ENCODE data around the gene NFKBIE.

The NFKBIE gene

DNA sequence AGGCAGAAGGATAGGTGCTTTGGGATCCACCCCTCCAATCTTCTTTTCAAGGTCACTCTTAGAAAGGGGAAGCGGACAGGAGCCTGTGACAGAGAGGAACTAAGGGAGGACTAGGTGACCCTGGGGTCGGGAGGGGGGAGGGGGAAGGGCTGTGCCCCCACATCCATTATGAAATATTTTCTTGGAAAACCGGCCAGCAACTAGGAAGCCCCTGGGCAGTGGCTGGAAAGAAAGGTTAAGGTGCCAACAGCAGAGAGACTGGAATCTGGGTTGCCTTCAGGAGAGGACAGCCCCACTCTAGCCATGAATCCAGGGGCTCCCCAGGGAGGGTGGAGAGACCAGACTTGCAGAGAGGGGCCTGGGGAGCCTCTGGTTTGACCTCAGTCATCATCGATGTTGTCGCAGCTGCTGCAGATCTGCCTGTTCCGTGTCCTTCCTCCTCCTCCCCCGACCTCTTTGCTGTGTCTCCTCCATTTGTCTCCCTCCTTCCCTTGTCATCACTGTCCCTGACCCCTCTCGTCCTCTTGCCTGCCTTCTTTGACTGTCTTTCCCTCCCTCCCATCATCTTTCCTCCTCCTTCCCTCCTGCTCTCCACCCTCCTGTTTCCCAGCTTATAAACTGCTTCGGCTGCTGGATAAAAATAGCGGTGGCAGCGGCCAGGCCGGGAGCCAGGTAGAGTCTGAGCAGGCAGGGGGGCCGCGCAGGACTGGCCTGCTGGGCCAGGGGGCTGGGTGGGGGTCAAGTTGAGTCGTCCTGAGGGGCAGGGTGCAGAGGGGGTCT, 38.8 kb downstream of the NFKBIE start:
- DNase-seq (ENCODE audit: low read depth): no peak

DNA sequence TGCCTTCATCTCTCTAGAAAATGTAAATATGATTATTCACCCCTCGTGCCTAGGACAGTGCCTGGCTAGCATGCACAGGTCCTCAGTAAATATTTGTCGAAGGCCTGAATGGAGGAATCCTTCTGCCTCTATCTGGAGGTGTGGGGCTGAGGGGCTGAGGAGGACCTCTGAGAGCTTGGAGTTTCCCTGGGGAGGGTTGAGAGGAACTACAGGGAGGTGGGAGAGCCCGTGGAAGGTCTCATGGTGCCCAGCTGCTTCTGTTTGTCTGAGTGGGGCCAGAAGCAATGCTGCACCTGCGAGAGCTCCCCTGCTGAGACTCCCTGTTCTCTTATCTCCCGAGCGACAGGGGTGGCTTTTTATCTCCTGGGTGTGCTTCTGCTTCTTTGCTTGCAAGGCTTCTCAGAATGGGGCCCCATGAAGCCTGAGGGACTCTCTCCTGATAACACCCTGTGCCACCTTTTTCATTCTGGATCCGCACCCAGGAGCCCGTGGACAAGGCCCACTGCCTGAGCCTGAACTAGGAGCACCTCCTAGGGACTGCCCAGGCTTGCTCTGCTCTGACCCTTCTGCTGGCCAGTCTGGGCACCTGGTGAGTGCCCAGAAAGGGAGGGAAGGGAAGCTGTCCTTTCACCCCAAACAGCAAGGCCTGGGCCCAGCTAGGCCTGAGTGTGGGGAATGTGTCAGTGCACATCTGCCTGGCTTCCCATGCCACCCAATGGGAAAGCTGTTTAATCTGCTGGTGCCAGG, 39.6 kb downstream of the NFKBIE start:
- no peak for DNase-seq (ENCODE audit: low read depth)

DNA sequence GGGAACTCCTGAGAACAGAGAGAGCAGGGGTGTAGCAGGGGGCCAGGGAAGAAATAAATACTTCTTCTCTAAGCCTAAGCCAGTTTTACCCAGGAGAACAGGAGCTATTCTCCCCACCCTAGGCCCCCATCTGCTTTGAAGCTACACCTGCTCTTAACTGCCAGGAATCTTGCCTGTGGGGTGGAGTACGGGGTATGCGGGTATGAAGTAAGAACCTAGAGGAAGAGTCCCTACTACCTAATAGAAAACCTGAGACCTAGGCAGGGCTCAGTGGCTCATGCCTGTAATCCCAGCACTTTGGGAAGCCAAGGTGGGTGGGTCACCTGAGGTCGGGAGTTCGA, 40.4 kb downstream of the NFKBIE start:
- DNase-seq (ENCODE audit: low read depth): no peak

DNA sequence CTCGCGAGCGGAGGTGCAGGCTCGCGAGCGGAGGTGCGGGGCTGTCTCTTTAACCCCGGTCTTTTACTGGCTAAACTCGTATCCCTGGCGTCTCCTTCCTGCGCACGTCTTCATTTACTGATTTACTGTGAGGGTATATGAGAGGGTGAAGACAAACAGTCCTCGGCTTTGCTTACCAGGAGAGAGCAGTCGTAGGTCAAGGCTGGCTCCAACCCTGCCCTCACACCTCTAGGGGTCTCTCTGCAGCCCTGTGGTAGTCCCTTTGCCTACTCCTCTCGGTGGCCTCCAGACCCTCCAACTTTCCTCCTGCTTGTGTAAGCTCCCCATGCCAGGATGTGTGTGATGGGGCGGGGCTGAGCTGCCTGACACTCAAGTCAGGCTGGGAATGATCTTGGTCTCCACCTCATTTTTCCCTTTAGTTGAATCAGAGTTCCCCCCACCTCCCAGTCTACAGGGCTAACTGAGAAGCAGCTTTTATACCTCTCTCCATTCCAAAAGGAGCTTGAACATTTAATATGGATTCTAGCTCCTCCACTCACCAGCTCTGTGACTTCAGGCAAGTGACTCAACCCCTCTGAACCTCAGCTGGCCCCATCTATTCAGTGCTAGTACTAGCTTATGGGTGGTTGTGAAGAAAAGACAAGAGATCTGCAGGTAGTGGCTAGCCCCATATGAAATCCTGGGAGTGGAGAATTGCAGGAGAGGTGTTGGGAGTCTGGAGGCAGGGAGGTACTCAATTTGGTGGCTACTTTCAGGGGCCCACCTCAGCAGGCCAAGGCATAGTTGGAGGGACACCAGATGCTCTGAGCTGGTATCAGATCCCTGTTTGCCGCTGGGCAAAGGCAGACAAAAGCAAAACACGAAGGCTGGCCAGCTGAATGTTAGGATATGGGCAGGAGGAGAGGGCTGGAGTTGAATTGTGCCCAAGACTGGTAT, 41.1 kb downstream of the NFKBIE start:
- no peak for DNase-seq (ENCODE audit: low read depth)

DNA sequence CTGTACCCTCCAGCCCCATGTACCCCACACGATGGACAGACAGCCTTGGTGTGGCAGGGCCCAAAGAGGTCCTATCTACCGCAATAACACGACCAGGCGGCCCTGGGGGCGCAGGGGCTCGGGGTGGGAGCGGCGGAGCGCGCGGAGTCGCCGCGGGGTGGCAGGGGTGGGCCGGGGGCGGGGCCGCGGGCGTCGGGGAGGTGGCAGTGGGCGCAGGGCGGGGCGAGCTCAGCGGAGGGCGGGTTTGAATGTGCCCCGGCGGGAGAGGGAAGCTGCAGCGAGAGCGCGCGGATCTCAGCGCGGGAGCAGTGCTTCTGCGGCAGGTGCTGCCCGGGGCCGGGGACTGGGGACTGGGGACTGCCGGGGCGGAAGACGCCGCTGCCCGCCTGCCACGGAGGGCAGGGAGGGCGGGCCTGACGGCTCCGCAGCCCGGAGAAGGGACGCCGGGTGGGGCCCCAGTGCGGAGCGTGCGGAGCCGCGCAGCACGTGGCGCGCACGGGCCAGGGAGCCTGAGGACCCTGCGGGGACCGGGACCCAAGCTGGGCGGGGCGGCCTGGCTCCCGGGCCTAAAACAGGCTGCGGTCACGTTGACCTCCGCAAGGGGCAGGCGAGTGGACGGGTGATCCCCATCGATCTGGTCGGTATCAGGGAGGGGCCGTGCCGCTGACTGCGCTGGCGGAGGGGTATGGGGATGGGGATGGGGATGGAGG, 41.9 kb downstream of the NFKBIE start, which contains the start of gene SLC29A1:
Gene SLC29A1, plus strand, starts transcription at position 277 of the 710 bp plus-strand sequence. CDS start 3,719 bp downstream, outside the sequence.
- no peak for DNase-seq (ENCODE audit: low read depth)

DNA sequence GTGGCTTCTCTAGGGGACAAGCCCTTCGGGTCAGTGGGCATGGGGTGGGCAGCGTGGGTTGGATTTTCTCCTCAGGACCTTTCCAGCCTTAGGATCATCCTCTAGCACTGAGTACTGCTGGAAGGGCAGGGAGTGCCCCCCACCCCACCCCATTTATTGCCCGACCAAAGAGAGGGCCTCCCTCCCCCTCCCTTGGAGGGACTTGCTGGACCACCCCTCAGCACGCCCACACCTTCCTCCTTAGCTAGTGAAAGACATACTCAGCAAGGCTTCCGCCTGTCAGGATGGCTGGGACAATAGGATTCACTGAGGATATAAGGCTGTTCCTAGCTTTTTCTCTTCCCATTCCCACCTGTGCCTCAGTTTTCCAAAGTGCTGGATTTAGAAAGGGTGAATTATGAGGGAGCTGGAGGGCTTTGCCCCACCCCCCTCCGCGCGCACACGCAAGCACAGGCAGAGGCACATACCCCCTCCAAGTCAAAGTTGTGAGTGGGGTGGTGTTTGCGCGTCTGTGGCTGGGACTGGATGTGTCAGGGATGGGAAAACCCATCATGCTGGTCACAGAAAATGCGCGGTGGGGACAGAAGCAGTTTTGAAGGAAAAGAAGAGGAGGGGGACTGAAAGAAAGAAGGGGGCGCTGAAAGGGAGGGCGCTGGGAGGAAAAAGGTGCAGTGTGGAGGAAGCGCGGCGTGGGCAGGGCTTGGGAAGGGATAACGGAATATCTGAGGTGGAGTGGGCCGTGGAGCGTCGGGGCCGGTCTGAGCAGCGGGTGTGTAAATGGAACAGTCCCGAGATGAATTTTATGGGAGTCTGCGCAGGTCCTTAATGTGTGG, 42.6 kb downstream of the NFKBIE start:
- DNase-seq (ENCODE audit: low read depth): no peak

DNA sequence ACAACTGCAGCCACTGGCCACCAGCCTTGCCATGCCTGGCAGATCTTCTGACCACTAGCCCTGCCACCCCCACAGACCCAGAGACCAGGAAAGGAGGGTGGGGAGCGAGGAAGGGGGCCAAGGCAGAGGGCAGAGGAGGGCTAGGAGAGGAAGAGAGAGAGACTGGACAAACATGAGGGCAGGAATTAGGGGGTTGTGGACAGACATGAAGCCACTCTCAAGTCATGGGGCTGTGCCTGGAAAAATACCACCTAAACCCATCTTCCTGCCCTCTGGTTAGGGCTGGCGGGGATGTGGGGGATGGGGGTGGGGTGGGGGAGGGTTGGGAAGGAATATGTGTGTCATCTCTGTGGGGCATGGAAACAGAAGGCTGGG, 43.4 kb downstream of the NFKBIE start:
- no peak for DNase-seq (ENCODE audit: low read depth)

DNA sequence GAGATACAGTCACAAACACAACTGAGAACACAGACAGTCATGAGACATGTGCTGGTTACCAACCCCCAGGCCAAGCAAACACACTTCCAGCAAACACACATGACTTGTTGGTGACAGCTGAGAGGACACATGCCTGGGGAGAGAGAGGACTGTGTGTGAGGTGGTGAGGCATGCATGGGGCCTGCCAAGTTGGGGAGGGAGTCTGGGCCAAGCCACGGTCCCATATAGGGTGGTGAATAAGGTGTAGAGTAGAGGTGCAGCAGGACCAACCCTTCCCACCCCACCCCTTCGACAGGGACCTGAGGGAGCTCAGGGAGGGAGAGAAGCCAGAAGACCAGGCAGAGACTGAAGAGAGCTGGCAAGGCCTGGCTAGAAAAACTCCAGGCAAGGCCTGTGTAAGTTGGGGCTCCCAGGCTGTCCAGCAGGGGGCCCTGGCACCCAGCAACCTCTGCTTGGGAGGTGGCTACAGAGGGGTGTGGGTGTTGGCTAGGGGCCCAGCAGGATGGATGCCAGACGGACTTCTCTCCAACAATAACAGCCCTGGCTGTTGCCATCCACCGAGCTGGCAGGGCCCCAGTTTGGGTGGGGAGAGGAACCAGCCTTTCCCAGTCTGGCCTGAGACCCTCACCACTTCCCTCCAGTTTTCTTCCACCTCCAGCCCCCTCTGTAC, 43.9 kb downstream of the NFKBIE start:
- peak; percentile 53 for DNase-seq (ENCODE audit: low read depth)

DNA sequence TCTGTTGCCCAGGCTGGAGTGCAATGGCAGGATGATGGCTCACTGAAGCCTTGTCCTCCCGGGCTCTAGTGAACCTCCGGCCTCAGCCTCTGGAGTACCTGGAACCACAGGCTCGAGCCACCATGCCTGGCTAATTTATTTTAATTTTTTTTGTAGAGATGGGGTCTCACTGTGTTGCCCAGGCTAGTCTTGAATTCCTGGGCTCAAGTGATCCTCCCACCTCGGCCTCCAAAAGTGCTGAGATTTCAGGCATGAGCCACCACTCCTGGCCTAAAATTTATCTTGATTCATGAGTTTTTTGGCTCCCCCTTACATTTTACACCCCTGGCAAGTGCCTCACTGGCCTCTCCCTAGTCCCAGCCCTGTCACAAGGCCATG, 44.4 kb downstream of the NFKBIE start:
- no peak for DNase-seq (ENCODE audit: low read depth)

DNA sequence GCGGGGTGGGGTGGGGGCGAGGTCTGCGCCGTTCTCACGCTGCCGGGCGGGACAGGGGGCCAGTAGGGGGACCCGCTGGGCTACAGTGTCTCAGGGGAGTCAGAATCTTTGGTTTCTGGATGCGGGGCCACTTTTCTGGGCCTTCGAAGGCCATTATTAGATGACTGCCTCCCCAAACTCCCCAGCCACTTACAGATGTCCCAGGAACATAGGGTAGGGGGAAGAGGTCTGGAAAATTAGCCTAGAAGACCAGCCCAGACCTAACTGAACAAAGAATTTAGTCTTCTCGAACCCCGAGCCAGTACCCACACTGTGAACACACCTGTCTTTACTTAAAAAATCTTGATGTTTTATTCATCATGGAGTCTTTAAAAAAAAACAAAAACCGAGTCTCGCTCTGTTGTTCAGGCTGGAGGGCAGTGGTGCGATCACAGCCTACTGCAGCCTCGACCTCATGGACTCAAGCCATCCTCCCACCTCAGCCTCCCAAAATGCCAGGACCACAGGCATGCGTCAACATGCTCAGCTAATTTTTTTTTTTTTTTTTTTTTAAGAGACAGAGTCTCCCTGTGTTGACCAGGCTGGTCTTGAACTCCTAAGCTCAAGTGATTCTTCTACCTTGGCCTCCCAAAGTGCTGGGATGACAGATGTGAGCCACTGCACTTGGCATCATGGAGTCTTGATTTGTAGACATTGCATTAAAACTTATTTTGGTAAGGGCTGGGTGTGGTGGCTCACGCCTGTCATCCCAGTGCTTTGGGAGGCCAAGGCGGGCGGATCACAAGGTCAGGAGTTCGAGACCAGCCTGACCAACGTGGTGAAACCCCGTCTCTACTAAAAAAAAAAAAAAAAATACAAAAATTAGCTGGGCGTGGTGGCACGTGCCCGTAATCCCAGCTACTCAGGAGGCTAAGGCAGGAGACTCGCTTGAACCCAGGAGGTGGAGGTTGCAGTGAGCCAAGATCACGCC, 45.3 kb downstream of the NFKBIE start:
- no peak for DNase-seq (ENCODE audit: low read depth)

DNA sequence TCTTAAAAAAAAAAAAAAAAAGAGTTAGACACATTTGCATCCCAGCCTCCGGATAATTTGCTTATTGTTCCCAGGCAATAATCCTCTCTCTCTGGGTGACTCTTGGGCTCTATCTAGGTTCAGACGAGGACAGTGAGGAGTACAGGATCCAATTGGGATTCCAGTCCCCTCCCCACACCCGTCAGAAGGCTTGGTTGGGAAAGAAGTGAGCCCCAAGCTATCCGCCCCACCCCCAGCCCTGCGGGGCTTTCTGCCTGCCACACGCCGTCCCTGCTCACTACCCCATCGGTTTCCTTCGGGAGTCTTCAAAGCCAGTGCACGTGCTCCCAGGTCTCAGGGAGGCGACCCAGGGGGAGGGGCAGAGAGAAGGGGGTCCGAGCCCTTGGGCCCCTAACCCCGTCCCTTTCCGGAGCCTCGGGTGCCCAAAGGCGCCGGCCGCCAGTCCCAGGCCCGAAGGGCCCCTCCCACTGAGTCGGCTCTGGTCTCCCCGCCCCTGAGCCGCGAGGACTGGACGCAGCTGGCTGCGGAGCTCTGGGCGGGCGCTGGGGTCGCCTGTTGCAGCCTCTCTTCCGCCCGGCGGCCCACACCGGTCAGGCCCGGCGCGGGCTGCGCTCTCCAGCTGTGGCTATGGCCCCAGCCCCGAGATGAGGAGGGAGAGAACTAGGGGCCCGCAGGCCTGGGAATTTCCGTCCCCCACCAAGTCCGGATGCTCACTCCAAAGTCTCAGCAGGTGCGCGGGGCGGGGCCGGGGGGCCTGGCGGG, 46.1 kb downstream of the NFKBIE start:
- DNase-seq (ENCODE audit: low read depth): no peak

DNA sequence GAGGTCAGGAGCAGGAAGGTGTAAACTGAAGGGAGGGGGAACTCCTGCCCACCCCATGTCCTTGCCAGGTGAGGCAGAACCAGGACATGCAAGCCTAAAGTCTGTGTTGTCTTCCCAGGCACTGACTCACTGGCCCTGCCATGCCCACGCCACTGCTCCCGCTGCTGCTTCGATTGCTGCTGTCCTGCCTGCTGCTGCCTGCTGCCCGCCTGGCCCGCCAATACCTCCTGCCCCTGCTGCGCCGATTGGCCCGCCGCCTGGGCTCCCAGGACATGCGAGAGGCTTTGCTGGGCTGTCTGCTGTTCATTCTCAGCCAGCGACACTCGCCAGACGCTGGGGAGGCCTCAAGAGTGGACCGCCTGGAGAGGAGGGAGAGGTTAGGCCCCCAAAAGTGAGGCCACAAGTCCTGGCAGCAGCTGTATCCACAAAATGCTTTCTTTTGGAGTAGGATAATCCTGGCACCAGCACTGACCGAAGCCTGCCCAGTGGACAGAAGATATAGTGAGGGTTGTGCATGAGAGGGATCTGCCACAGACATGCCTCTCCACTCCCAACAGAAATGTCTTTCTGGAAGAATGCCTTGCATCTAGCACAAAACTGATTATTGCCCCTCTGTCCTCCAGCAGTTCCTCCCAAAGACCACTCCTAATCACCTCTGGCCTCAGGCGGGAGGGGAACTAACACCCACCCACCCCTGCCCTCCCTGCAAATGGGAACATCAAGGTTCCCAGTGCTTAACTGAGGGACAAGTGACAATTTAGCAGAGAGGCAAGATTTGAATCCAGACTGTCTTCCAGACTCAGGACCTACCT, 47.8 kb downstream of the NFKBIE start:
- no peak for DNase-seq (ENCODE audit: low read depth)

DNA sequence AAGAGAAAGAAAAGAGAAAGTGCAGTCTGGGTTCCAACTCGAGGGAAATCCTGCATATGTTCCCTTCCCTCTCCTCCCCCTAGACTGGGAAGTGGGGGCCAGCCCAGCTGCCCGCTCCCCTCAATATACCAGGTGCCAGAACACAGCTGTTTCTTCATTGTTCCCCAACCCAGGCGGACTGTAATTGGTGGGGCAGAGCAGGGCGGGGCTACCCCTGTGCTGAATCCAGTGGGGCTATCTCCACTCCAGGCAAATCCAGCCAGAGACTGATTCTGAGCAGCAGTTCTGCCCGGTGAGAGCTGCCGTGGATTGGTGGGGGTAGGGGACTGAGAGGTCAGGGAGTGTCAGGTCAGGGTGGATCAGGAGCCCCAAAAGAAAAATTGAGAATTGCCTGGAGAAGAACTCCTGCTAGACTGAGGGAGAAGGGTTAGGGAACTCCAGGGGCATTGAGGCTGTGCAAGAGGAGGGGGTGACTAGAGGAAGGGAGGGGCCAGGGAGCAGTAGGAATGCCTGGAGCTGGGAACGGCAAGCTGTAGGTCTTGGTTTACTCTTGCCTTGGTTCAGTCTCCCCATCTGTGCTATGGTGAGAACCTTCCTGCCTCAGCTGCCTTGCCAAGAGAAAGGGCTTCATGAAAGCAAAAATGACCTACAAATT, 48.5 kb downstream of the NFKBIE start, which contains the start of gene MYMX:
Gene MYMX, plus strand, starts transcription at position 250 of the 655 bp plus-strand sequence. CDS start 546 bp downstream, outside the sequence.
- no peak for DNase-seq (ENCODE audit: low read depth)

DNA sequence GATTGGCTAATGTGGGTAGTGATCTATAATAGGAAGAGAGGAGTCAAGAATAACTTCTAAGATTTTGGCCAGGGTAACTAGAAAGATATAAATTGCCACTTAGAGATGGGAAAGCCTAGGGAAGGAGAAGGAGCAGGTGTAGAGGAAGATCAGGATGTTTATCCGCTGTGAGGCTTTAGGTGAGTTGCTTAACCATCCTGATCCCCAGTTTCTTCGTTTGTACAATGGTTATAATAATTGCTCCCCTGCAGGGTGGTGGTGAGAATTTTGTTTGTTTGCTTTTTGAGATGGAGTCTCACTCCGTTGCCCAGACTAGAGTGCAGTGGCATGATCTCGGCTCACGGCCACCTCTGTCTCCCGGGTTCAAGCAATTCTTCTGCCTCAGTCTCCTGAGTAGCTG, 51.0 kb downstream of the NFKBIE start:
- no peak for DNase-seq (ENCODE audit: low read depth)

DNA sequence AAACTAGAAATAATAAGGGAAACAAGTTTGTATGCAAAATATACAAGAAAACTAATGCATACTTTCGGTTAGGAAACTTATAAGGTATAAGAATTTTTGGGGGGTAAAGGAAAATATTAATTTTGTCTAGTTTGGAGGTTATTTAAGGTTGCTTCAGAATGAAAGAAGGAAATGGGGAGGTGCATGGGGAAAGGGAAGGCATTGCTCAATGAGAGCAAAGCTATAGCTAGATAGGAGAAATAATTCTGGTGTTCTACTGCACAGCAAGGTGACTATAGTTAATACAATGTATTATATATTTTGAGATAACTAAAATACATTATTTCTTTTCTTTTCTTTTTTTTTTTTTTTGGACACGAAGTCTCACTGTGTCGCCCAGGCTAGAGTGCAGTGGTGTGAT, 54.1 kb downstream of the NFKBIE start:
- DNase-seq (ENCODE audit: low read depth): no peak
